Medulla oblongata (tissue), 1 donor: Measurements from ENCODE around the gene NDUFB7.
"Not testable (repeated sequence)": the region's sequence is repeated elsewhere in the genome, so short reads cannot be mapped to it uniquely, and the experiment has no call there.

Experiments used
- DNase-seq: peaks from one replicate; pipeline ENCODE4 v3.0.0-alpha.2; 2015; ENCODE audit errors: extremely low spot score

Gene NDUFB7

GRCh38 chr19:14570864-14571527 lies 870 bp downstream of the NDUFB7 start:
- no peak for DNase-seq

- no peak for DNase-seq
Measured at GRCh38 chr19:14567079-14567478, 4.8 kb downstream of the NDUFB7 start.

GRCh38 chr19:14566712-14567077 lies 5.2 kb downstream of the NDUFB7 start:
- DNase-seq, result no peak

GRCh38 chr19:14565765-14566711 lies 5.8 kb downstream of the NDUFB7 start:
- DNase-seq, result no peak

GRCh38 chr19:14565298-14565679 lies 6.6 kb downstream of the NDUFB7 start:
- no peak for DNase-seq

- not testable (repeated sequence) for DNase-seq
Measured at GRCh38 chr19:14564652-14565297, 7.1 kb downstream of the NDUFB7 start.

GRCh38 chr19:14563989-14564651 lies 7.7 kb downstream of the NDUFB7 start:
- DNase-seq, result no peak

- DNase-seq, result no peak
Measured at GRCh38 chr19:14563590-14563926, 8.3 kb downstream of the NDUFB7 start.

- DNase-seq, result no peak
Measured at GRCh38 chr19:14562660-14563589, 8.9 kb downstream of the NDUFB7 start.

GRCh38 chr19:14561847-14562351 lies 10.0 kb downstream of the NDUFB7 start:
- peak; percentile 70 for DNase-seq

GRCh38 chr19:14561249-14561648 lies 10.6 kb downstream of the NDUFB7 start:
- DNase-seq, result no peak

- DNase-seq, result no peak
Measured at GRCh38 chr19:14560776-14561108, 11.1 kb downstream of the NDUFB7 start.

GRCh38 chr19:14559916-14560775 lies 11.7 kb downstream of the NDUFB7 start:
- DNase-seq, result no peak

GRCh38 chr19:14558370-14559066 lies 13.3 kb downstream of the NDUFB7 start:
- no peak for DNase-seq

- DNase-seq, result peak; percentile 88
Measured at GRCh38 chr19:14556662-14557188, 15.1 kb downstream of the NDUFB7 start.

GRCh38 chr19:14555918-14556661 lies 15.8 kb downstream of the NDUFB7 start:
- DNase-seq, result no peak

- peak; percentile 70 for DNase-seq
Measured at GRCh38 chr19:14554382-14554812, 17.5 kb downstream of the NDUFB7 start.

GRCh38 chr19:14553939-14554243 lies 18.0 kb downstream of the NDUFB7 start:
- no peak for DNase-seq
